ENCODE results near the gene FXYD3.

FXYD3 gene

GRCh38 chr19:35159606-35160005 lies 44.0 kb downstream of the FXYD3 start:
- DNase-seq (ENCODE audit: low read depth) = no peak
- no peak overlapping the region for H3K4me3 ChIP-seq (ENCODE audit: low read depth, low read length)
- TF ChIP-seq MAX (IDR thresholded peaks at IDR 0.05; ENCODE audit: low read depth, low read length) = no peak
- no peak for TF ChIP-seq CTCF (IDR thresholded peaks at IDR 0.05; ENCODE audit: low read depth, low read length)
- TF ChIP-seq POLR2A (IDR thresholded peaks at IDR 0.05; ENCODE audit: extremely low read depth, insufficient read length) = no peak
- no peak for TF ChIP-seq MYC (IDR thresholded peaks at IDR 0.05; ENCODE audit: low read depth, low read length)

GRCh38 chr19:35160629-35161433 lies 45.2 kb downstream of the FXYD3 start:
- no peak for DNase-seq (ENCODE audit: low read depth)
- no peak overlapping the region for H3K4me3 ChIP-seq (ENCODE audit: low read depth, low read length)
- no peak for TF ChIP-seq MAX (IDR thresholded peaks at IDR 0.05; ENCODE audit: low read depth, low read length)
- TF ChIP-seq CTCF (IDR thresholded peaks at IDR 0.05; ENCODE audit: low read depth, low read length) = no peak
- TF ChIP-seq POLR2A (IDR thresholded peaks at IDR 0.05; ENCODE audit: extremely low read depth, insufficient read length) = no peak
- no peak for TF ChIP-seq MYC (IDR thresholded peaks at IDR 0.05; ENCODE audit: low read depth, low read length)

- H3K4me3 ChIP-seq (ENCODE audit: low read depth, low read length) = no peak overlapping the region
- no peak for DNase-seq (ENCODE audit: low read depth)
- TF ChIP-seq MYC (IDR thresholded peaks at IDR 0.05; ENCODE audit: low read depth, low read length) (no peak), CTCF (IDR thresholded peaks at IDR 0.05; ENCODE audit: low read depth, low read length) (no peak), POLR2A (IDR thresholded peaks at IDR 0.05; ENCODE audit: extremely low read depth, insufficient read length) (no peak), MAX (IDR thresholded peaks at IDR 0.05; ENCODE audit: low read depth, low read length) (no peak)
Observed at GRCh38 chr19:35161434-35161743, 45.8 kb downstream of the FXYD3 start.

GRCh38 chr19:35162471-35163326 lies 47.1 kb downstream of the FXYD3 start:
- no peak for DNase-seq (ENCODE audit: low read depth)
- TF ChIP-seq MAX (IDR thresholded peaks at IDR 0.05; ENCODE audit: low read depth, low read length) (no peak), CTCF (IDR thresholded peaks at IDR 0.05; ENCODE audit: low read depth, low read length) (no peak), MYC (IDR thresholded peaks at IDR 0.05; ENCODE audit: low read depth, low read length) (no peak), POLR2A (IDR thresholded peaks at IDR 0.05; ENCODE audit: extremely low read depth, insufficient read length) (no peak)
- no peak overlapping the region for H3K4me3 ChIP-seq (ENCODE audit: low read depth, low read length)

- TF ChIP-seq MYC (IDR thresholded peaks at IDR 0.05; ENCODE audit: low read depth, low read length) = no peak
- no peak for TF ChIP-seq MAX (IDR thresholded peaks at IDR 0.05; ENCODE audit: low read depth, low read length)
- no peak for TF ChIP-seq CTCF (IDR thresholded peaks at IDR 0.05; ENCODE audit: low read depth, low read length)
- no peak for TF ChIP-seq POLR2A (IDR thresholded peaks at IDR 0.05; ENCODE audit: extremely low read depth, insufficient read length)
- H3K4me3 ChIP-seq (ENCODE audit: low read depth, low read length) = no peak overlapping the region
- DNase-seq (ENCODE audit: low read depth) = no peak
Observed at GRCh38 chr19:35164418-35164817, 48.8 kb downstream of the FXYD3 start.
